Spleen (tissue), 7 donors: ENCODE measurements around the gene TUBB8.

ENCODE experiments used
- CTCF ChIP-seq, 11 experiments: fragments of 200-600 bp in 7 of 11; fragments of 450-650 bp in 4 of 11; sonication (generic) in 4 of 11; IDR thresholded peaks in 8 of 11; conservative IDR thresholded peaks in 3 of 11; 1 replicate in 7 of 11; 2 replicates in 4 of 11; pipeline versions ENCODE4 v1.4.0 to v1.8.0; 2016 to 2021; ENCODE audit warnings: antibody characterized with exemption in 11 of 11, inconsistent platforms in 4 of 11, mild to moderate bottlenecking in 1 of 11
- POLR2A ChIP-seq, 3 donors: fragments of 450-650 bp; IDR thresholded peaks; one replicate each; pipeline ENCODE4 v1.5.1; 2017; ENCODE audit warnings: antibody characterized with exemption in 3 of 3, mild to moderate bottlenecking in 1 of 3
- donor health status: DM: no; HTN: no; CAD: no; lungs with moderate emphysema.
- donor health status: DM: no; HTN: no; CAD: no.
- donor health status: DM: no; HTN: no; CAD: no.

GRCh38 chr10:94613-95012, 45.5 kb upstream of the TUBB8 start:
- TF ChIP-seq CTCF (IDR thresholded peaks at IDR 0.05 in 8 of 11, conservative IDR thresholded peaks at IDR 0.05 in 3 of 11) (no peak), POLR2A (IDR thresholded peaks at IDR 0.05) (no peak)
